Stimulated activated CD8-positive, alpha-beta memory T cell treated with anti-CD3 and anti-CD28 coated beads, Interleukin-4, amount 100 ng/mL, for 1 hour (primary cell): ENCODE data around the gene RUNX2.

Experiments used
- DNase-seq, 2 donors: peaks; one replicate each; pipeline ENCODE4 v3.0.0-alpha.2; 2020; ENCODE audit warnings: low read depth in 2 of 2, low spot score in 1 of 2

Gene RUNX2

GRCh38 chr6:45400021-45400420, 71.9 kb downstream of the RUNX2 start:
- DNase-seq = no peak

- no peak for DNase-seq
Measured at GRCh38 chr6:45411959-45412358, 83.8 kb downstream of the RUNX2 start.

- no peak for DNase-seq
Measured at GRCh38 chr6:45415315-45415714, 87.2 kb downstream of the RUNX2 start.

- DNase-seq = no peak
Measured at GRCh38 chr6:45415788-45416518, 87.8 kb downstream of the RUNX2 start.

- DNase-seq = no peak
Measured at GRCh38 chr6:45416700-45417099, 88.6 kb downstream of the RUNX2 start.

- DNase-seq = no peak
Measured at GRCh38 chr6:45417436-45417835, 89.3 kb downstream of the RUNX2 start.

- peak; percentile 19 to 36 for DNase-seq
Measured at GRCh38 chr6:45419571-45420082, 91.5 kb downstream of the RUNX2 start.

- DNase-seq = peak in 1 of 2 donors; percentile 10
Measured at GRCh38 chr6:45420083-45420908, 92.2 kb downstream of the RUNX2 start.

GRCh38 chr6:45420909-45421708, 93.0 kb downstream of the RUNX2 start:
- DNase-seq = no peak

- DNase-seq = peak in 1 of 2 donors; percentile 29
Measured at GRCh38 chr6:45421709-45422502, 93.8 kb downstream of the RUNX2 start.

- DNase-seq = no peak
Measured at GRCh38 chr6:45422503-45423110, 94.5 kb downstream of the RUNX2 start.

- no peak for DNase-seq
Measured at GRCh38 chr6:45423111-45423823, 95.1 kb downstream of the RUNX2 start.

- DNase-seq = no peak
Measured at GRCh38 chr6:45423824-45424450, 95.8 kb downstream of the RUNX2 start.

GRCh38 chr6:45424451-45424861, 96.3 kb downstream of the RUNX2 start:
- DNase-seq = no peak

- no peak for DNase-seq
Measured at GRCh38 chr6:45426251-45426650, 98.1 kb downstream of the RUNX2 start.

- DNase-seq = no peak
Measured at GRCh38 chr6:45427726-45428125, 99.6 kb downstream of the RUNX2 start.

GRCh38 chr6:45428727-45429126, 100.6 kb downstream of the RUNX2 start:
- DNase-seq = no peak

- no peak for DNase-seq
Measured at GRCh38 chr6:45430590-45431202, 102.6 kb downstream of the RUNX2 start.
